Epithelial cell of proximal tubule (primary cell): ENCODE data around the gene ELL3. TPM values are rescaled to one million over a fixed set of nuclear protein-coding genes. Genes with fewer than 3 reads are reported as not detected.

Experiments
- DNase-seq: peaks from one replicate; pipeline ENCODE4 v3.0.0-alpha.2; 2011; ENCODE audit warnings: low read depth
- H3K4me3 ChIP-seq: 2 replicates; pipeline ENCODE4 v1.5.1; 2011; ENCODE audit warnings: low read depth, mild to moderate bottlenecking, low read length
- total RNA-seq: library from RNA; depleted of rRNA; stranded (reverse); fragments of >200 nt; gene quantifications from 2 replicates; pipeline ENCODE4 v1.2.3, GENCODE V29; 2015
- TF ChIP-seq, protein P1 (sequence below): conservative IDR thresholded peaks from 2 replicates; pipeline ENCODE4 v1.5.1; 2012; ENCODE audit warnings: low read depth, mild to moderate bottlenecking, low read length

ELL3 gene
- total RNA-seq, 1 donor from 2014 or later = 5.1 TPM

DNA sequence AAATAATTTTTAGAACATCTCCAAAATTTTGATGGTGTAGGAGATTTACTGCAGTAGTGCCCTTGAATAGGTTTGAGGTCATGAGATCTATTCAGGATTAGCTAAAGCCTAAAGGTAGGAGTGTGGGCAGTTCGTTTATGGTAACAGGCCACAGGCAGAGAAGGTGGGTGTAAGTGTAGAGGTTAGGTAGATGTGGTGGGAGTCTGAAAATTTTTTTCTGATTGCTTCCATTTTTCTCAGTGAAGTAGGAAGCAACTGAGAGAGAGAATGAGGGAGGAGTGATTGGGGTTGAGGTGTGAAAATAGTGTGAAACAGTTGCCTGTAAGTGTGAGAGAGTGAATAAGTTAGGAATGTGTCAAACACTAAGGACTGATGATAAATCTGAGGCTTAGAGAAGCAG is 2.2 kb upstream of the ELL3 start:
- no peak overlapping the region for H3K4me3 ChIP-seq
- TF ChIP-seq, protein P1, sequence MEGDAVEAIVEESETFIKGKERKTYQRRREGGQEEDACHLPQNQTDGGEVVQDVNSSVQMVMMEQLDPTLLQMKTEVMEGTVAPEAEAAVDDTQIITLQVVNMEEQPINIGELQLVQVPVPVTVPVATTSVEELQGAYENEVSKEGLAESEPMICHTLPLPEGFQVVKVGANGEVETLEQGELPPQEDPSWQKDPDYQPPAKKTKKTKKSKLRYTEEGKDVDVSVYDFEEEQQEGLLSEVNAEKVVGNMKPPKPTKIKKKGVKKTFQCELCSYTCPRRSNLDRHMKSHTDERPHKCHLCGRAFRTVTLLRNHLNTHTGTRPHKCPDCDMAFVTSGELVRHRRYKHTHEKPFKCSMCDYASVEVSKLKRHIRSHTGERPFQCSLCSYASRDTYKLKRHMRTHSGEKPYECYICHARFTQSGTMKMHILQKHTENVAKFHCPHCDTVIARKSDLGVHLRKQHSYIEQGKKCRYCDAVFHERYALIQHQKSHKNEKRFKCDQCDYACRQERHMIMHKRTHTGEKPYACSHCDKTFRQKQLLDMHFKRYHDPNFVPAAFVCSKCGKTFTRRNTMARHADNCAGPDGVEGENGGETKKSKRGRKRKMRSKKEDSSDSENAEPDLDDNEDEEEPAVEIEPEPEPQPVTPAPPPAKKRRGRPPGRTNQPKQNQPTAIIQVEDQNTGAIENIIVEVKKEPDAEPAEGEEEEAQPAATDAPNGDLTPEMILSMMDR = no peak
- DNase-seq = no peak

DNA sequence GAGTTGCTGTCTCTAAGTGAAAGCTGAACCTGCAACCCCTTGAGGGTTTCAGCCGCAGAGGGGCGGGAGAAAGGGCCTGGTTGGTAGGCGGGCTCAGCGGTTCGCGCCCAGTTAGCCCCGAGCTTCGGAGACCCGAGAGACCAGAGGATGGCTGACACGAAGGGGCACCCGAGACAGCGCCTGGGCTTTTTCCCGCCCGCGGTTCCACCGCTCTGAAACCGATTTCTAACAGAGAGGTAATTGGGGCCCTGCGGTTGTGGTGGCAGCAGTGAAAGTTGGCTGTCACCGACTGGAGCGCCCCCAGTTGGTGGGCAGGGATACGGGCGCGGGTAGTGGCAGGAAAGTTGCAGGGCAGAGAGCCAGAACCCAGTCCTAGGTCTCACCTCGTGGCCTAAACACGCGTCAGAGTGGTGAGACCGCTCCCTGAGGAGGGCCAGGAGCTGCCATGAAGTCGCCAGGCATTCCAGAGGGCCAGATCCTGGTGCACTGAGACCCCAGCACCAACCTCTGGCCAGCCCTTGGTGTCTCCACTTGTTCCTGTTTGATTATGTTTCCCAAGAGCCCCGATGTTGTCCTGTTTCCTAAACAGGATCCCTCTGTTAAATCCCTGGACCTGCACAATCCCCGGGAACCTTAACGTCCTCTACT is 625 bp upstream of the ELL3 start:
- peak overlapping the region; percentile 80 for H3K4me3 ChIP-seq
- TF ChIP-seq, protein P1 = peak; percentile 65
- DNase-seq = no peak

DNA sequence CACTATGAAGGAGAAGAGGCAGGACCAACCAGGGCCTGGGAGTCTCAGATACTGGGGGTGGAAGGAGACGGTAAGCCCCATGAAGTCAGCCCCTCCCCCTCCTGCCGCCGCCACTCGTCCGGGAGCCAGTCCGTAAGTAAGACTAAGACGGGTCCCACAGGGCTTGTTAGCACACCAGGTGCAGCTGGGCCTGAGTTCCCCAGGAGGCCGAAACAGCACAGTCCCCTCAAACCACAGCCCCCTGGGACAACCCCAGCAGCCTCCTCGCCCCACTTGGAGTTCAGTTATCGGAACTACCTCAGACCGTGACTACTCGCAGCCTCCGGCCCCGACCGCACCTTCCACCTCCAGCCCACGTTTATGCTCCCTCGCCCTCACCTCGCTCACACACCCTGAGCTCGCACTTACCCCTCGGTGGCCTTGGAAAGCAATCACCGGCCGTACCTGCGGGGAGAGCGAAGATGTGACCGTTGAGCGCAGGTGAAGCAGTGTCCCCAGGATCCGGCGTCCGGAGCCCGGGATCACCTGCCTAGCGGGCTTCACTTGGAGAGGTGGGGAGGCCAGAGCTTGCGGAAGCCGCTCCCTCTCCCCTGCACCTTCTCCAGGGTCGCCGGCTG is 557 bp downstream of the ELL3 start:
- H3K4me3 ChIP-seq = peak overlapping the region; percentile 80
- DNase-seq = no peak
- TF ChIP-seq, protein P1 = no peak

DNA sequence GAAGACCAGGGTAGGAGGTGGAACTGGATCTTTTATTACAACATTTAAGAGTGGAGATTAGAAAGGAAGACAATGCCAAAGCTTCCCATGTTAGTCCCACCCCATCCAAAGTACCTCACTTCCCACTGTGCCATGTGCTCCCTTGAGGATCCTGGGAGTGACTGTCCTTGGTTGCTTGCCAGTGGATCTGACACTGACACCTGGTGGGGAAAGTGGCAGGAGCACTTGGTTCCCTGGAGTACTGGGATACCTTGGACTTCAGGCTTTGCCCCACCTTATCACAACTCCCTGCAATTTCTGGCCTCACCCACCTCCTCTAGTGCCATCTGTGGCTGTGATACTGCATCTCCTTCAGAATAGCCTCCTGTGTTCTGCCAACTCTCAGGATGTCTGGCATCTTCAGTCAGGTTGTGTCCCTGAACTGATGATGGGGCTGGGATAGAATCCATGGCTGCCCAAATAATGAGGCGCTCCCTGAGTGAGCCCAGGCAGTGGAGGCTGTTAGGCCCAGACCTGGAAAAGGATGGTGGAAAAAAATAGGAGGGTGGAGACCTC is 1.3 kb downstream of the ELL3 start:
- TF ChIP-seq, protein P1 = peak; percentile 59
- peak overlapping the region; percentile 80 for H3K4me3 ChIP-seq
- DNase-seq = no peak

DNA sequence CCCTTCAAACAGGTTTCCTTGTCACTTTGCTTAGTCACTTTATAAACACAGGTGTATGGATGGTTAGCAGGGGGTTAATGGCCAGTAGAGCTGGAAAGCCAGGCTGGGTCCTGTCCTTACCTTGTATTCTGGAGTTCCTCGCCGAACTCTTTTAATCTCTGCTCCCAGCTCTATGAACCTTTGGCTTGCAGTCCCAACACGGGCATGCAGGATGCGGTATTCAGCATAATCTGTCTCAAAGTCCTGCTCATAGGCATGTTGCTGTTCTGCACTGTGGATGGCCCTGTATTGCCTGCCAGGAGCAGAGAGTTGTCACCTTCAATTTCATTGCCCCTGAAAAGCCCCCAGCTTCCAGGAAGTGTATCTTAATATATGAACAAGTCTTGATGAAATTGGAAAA is 2.7 kb downstream of the ELL3 start:
- DNase-seq = no peak
- H3K4me3 ChIP-seq = no peak overlapping the region
- TF ChIP-seq, protein P1 = no peak

DNA sequence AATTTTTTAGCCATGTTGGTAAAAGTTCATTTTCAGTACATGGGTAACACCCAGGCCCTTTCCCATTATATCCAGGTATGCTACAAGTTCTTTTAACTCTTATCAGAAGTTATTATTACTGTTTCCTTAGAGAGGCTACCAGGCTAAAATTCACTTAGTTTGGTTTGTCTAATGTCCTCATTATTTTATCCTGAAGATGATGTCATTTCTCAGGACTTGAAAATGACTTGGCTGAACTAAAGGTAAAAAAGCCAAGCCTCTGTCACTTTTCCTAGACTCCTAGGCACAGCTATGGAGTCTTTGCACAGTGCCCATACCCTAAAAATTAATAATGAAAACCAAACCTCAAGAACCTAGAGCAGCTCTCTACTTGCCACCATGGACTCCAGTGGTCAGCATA is 4.1 kb downstream of the ELL3 start:
- TF ChIP-seq, protein P1 = no peak
- H3K4me3 ChIP-seq = no peak overlapping the region
- DNase-seq = no peak
